ENCODE measurements around the gene CBLN3. TPM values are rescaled to one million over a fixed set of nuclear protein-coding genes. Genes with fewer than 3 reads are reported as not detected.

The CBLN3 gene
- total RNA-seq, 1 experiment from 2014 or later, result 1.4 TPM

GRCh38 chr14:24435192-24435810 lies 5.8 kb upstream of the CBLN3 start:
- POLR2A ChIA-PET, result interaction anchor here (0.7 kb wide), 1 partner anchor 69 kb away, joined by 5 read pairs; no protein-coding TSS in a partner anchor
- H3K27me3 Mint-ChIP-seq (ENCODE audit: insufficient read depth, unreplicated experiment), result no peaks in the 10 kb centered on the region
- H3K36me3 Mint-ChIP-seq (ENCODE audit: insufficient read depth, unreplicated experiment), result peaks cover 48% of the 10 kb centered on the region
- H3K4me3 Mint-ChIP-seq (ENCODE audit: unreplicated experiment), result no peak overlapping the region
- H3K27ac Mint-ChIP-seq (ENCODE audit: unreplicated experiment), result no peak overlapping the region
- Histone ChIP-seq H3K4me1 (peaks cover 13% of the 10 kb centered on the region), H3K27me3 (replicated peaks; ENCODE audit: control insufficient read depth, insufficient read depth, low read length) (no peaks in the 10 kb centered on the region), H3K4me3 (ENCODE audit: low read depth, low read length) (no peak overlapping the region), H3K36me3 (ENCODE audit: control insufficient read depth, insufficient read depth, low read length) (peaks cover 7% of the 10 kb centered on the region), H3K9me3 (no peaks in the 10 kb centered on the region)
- H3K9me3 Mint-ChIP-seq (ENCODE audit: unreplicated experiment), result no peaks in the 10 kb centered on the region
- intact Hi-C loops (cut with micrococcal nuclease; ENCODE audit: unreplicated experiment), result no loop called here
- TF ChIP-seq CTCF (IDR thresholded peaks at IDR 0.05; ENCODE audit: insufficient read depth in 1 of 2, low read depth in 1 of 2, low read length in 1 of 2, severe bottlenecking in 1 of 2, unreplicated experiment in 1 of 2), result no peak
- no peak for DNase-seq
- H3K4me1 Mint-ChIP-seq (ENCODE audit: low read depth, unreplicated experiment), result peaks cover 14% of the 10 kb centered on the region
- BruUV-seq (replicated peaks), result no TSS peak
- CTCF ChIA-PET, result interaction anchor here (0.9 to 4.1 kb wide), 3 partner anchors 8 to 136 kb away, joined by 3 to 37 read pairs (median 5); no protein-coding TSS in a partner anchor

GRCh38 chr14:24434676-24435075 lies 5.2 kb upstream of the CBLN3 start:
- H3K9me3 Mint-ChIP-seq (ENCODE audit: unreplicated experiment), result no peaks in the 10 kb centered on the region
- H3K9me3 ChIP-seq, result no peaks in the 10 kb centered on the region
- intact Hi-C loops (cut with micrococcal nuclease; ENCODE audit: unreplicated experiment), result no loop called here
- no peaks in the 10 kb centered on the region for H3K27me3 Mint-ChIP-seq (ENCODE audit: insufficient read depth, unreplicated experiment)
- H3K27ac Mint-ChIP-seq (ENCODE audit: unreplicated experiment), result no peak overlapping the region
- no peak for TF ChIP-seq CTCF (IDR thresholded peaks at IDR 0.05; ENCODE audit: insufficient read depth in 1 of 2, low read depth in 1 of 2, low read length in 1 of 2, severe bottlenecking in 1 of 2, unreplicated experiment in 1 of 2)
- no TSS peak for BruUV-seq (replicated peaks)
- peaks cover 46% of the 10 kb centered on the region for H3K36me3 Mint-ChIP-seq (ENCODE audit: insufficient read depth, unreplicated experiment)
- peaks cover 7% of the 10 kb centered on the region for H3K36me3 ChIP-seq (ENCODE audit: control insufficient read depth, insufficient read depth, low read length)
- H3K4me1 Mint-ChIP-seq (ENCODE audit: low read depth, unreplicated experiment), result peaks cover 14% of the 10 kb centered on the region
- ChIA-PET POLR2A (no interaction called here), CTCF (interaction anchor here (0.6 to 4.1 kb wide), 2 partner anchors 68 to 102 kb away, joined by 3 to 37 read pairs; no protein-coding TSS in a partner anchor)
- H3K4me3 ChIP-seq (ENCODE audit: low read depth, low read length), result no peak overlapping the region
- DNase-seq, result no peak
- no peak overlapping the region for H3K4me3 Mint-ChIP-seq (ENCODE audit: unreplicated experiment)
- no peaks in the 10 kb centered on the region for H3K27me3 ChIP-seq (replicated peaks; ENCODE audit: control insufficient read depth, insufficient read depth, low read length)
- peaks cover 13% of the 10 kb centered on the region for H3K4me1 ChIP-seq

DNA sequence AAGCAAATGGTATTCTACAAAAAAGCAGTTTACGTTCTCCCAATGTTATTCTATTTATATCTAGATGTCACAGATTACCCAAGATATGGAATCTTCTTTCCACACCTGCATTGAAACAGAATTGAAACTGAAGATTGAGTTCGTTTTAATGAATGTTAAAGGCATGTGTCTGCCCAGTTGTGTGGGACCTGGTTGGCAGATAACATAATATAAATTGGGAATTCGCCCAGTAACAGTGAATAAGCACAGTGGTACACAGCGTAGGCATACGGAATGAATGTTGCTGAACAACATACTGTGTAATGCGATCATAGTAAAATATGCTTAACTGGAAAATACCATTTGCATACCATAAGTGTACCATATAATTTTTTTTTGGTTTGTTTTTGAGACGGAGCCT lies 4.6 kb upstream of the CBLN3 start:
- H3K36me3 ChIP-seq (ENCODE audit: control insufficient read depth, insufficient read depth, low read length), result peaks cover 7% of the 10 kb centered on the region
- no TSS peak for BruUV-seq (replicated peaks)
- Mint-ChIP-seq H3K27me3 (ENCODE audit: insufficient read depth, unreplicated experiment) (no peaks in the 10 kb centered on the region), H3K4me1 (ENCODE audit: low read depth, unreplicated experiment) (peaks cover 20% of the 10 kb centered on the region), H3K27ac (ENCODE audit: unreplicated experiment) (no peak overlapping the region), H3K36me3 (ENCODE audit: insufficient read depth, unreplicated experiment) (peaks cover 39% of the 10 kb centered on the region), H3K4me3 (ENCODE audit: unreplicated experiment) (no peak overlapping the region), H3K9me3 (ENCODE audit: unreplicated experiment) (no peaks in the 10 kb centered on the region)
- no peak for TF ChIP-seq CTCF (IDR thresholded peaks at IDR 0.05; ENCODE audit: insufficient read depth in 1 of 2, low read depth in 1 of 2, low read length in 1 of 2, severe bottlenecking in 1 of 2, unreplicated experiment in 1 of 2)
- ChIA-PET CTCF (interaction anchor here (0.6 to 4.1 kb wide), 2 partner anchors 68 to 101 kb away, joined by 3 to 37 read pairs; no protein-coding TSS in a partner anchor), POLR2A (no interaction called here)
- H3K4me1 ChIP-seq, result peaks cover 19% of the 10 kb centered on the region
- DNase-seq, result no peak
- no peaks in the 10 kb centered on the region for H3K27me3 ChIP-seq (replicated peaks; ENCODE audit: control insufficient read depth, insufficient read depth, low read length)
- intact Hi-C loops (cut with micrococcal nuclease; ENCODE audit: unreplicated experiment), result no loop called here
- no peak overlapping the region for H3K4me3 ChIP-seq (ENCODE audit: low read depth, low read length)
- no peaks in the 10 kb centered on the region for H3K9me3 ChIP-seq

Measured in Caco-2 (cell line).